GM19463 (cell line): ENCODE data around the gene ARHGAP22.

Experiments
- ATAC-seq: cut with Tn5 transposase; IDR thresholded peaks from one replicate; pipeline ENCODE4 v1.9.1; 2021; ENCODE audit warnings: mild to moderate bottlenecking, moderate library complexity; ENCODE audit not compliant: unreplicated experiment

ARHGAP22 gene

GRCh38 chr10:48633381-48634197 lies 28.7 kb upstream of the ARHGAP22 start:
- peak; percentile 23 for ATAC-seq

GRCh38 chr10:48632166-48632565 lies 27.3 kb upstream of the ARHGAP22 start:
- ATAC-seq = no peak

- no peak for ATAC-seq
Observed at GRCh38 chr10:48627984-48628609, 23.2 kb upstream of the ARHGAP22 start.

- ATAC-seq = no peak
Observed at GRCh38 chr10:48626986-48627731, 22.3 kb upstream of the ARHGAP22 start.

- ATAC-seq = no peak
Observed at GRCh38 chr10:48626447-48626846, 21.6 kb upstream of the ARHGAP22 start.

- no peak for ATAC-seq
Observed at GRCh38 chr10:48625826-48626134, 20.9 kb upstream of the ARHGAP22 start.

GRCh38 chr10:48623607-48624132 lies 18.8 kb upstream of the ARHGAP22 start:
- no peak for ATAC-seq

- ATAC-seq = no peak
Observed at GRCh38 chr10:48623009-48623408, 18.1 kb upstream of the ARHGAP22 start.

- ATAC-seq = no peak
Observed at GRCh38 chr10:48620719-48621118, 15.8 kb upstream of the ARHGAP22 start.

GRCh38 chr10:48616436-48616835 lies 11.6 kb upstream of the ARHGAP22 start:
- ATAC-seq = no peak

GRCh38 chr10:48614481-48615390 lies 9.9 kb upstream of the ARHGAP22 start:
- peak; percentile 81 for ATAC-seq

- ATAC-seq = no peak
Observed at GRCh38 chr10:48613016-48613415, 8.1 kb upstream of the ARHGAP22 start.

GRCh38 chr10:48612236-48612943 lies 7.5 kb upstream of the ARHGAP22 start:
- no peak for ATAC-seq

GRCh38 chr10:48611133-48611532 lies 6.3 kb upstream of the ARHGAP22 start:
- ATAC-seq = no peak

GRCh38 chr10:48610585-48611093 lies 5.8 kb upstream of the ARHGAP22 start:
- ATAC-seq = no peak

- ATAC-seq = no peak
Observed at GRCh38 chr10:48609899-48610584, 5.2 kb upstream of the ARHGAP22 start.

- no peak for ATAC-seq
Observed at GRCh38 chr10:48609441-48609840, 4.6 kb upstream of the ARHGAP22 start.

- ATAC-seq = no peak
Observed at GRCh38 chr10:48608976-48609375, 4.1 kb upstream of the ARHGAP22 start.

- ATAC-seq = peak; percentile 67
Observed at GRCh38 chr10:48608279-48608681, 3.4 kb upstream of the ARHGAP22 start.
